ENCODE measurements around the gene NPAS3.

DNA sequence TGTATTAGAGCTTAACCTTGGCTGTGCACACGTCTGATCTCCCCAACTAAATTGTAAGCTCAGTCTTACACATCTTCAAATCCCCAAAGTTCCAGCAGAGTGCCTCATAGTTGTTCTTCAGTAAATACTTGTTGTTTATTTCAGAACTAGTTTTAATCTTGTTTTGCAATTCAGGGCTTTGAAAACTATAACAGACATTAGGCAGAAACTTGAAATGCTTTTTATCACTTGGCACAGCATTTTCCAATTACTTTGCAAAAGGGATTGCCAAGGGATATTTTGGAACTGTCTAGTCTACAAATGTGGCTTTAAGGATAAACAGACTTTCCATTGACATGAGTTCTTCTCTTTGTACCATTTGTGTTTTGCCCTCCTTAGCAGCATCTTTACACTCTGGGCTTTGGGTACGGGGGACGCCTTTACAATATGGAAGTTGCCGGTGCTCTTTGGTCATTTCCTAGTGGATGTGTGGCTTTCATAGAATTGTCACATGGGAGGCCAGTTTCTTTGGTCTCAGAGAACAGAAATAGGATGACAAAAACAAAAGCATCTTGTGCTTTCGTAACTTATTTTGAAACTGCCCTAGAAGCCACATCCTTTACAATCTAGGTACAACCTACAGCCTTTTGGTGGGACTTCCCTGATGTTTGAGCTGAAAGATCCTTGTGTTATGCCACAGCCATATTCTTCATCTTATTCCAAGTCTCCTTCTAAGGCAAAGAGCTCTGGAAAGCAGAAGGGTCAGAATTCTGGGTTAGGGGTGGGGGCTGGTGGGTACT lies 96.9 kb downstream of the NPAS3 start:
- TF ChIP-seq POLR2A (IDR thresholded peaks at IDR 0.05; ENCODE audit: low read depth, low read length) (no peak), POLR2AphosphoS5 (IDR thresholded peaks at IDR 0.05; ENCODE audit: insufficient read depth, low read depth, low read length) (no peak), EZH2 (IDR thresholded peaks at IDR 0.05; ENCODE audit: borderline replicate concordance, low read depth, low read length, severe bottlenecking) (no peak), FOS (IDR thresholded peaks at IDR 0.05; ENCODE audit: borderline replicate concordance, insufficient read depth, low read length) (no peak), MYC (IDR thresholded peaks at IDR 0.05; ENCODE audit: low read depth, low read length) (no peak), GATA2 (IDR thresholded peaks at IDR 0.05; ENCODE audit: insufficient read depth, insufficient read length, low read depth, low read length) (no peak)
- TF ChIP-seq, protein P1, sequence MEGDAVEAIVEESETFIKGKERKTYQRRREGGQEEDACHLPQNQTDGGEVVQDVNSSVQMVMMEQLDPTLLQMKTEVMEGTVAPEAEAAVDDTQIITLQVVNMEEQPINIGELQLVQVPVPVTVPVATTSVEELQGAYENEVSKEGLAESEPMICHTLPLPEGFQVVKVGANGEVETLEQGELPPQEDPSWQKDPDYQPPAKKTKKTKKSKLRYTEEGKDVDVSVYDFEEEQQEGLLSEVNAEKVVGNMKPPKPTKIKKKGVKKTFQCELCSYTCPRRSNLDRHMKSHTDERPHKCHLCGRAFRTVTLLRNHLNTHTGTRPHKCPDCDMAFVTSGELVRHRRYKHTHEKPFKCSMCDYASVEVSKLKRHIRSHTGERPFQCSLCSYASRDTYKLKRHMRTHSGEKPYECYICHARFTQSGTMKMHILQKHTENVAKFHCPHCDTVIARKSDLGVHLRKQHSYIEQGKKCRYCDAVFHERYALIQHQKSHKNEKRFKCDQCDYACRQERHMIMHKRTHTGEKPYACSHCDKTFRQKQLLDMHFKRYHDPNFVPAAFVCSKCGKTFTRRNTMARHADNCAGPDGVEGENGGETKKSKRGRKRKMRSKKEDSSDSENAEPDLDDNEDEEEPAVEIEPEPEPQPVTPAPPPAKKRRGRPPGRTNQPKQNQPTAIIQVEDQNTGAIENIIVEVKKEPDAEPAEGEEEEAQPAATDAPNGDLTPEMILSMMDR (IDR thresholded peaks at IDR 0.05; ENCODE audit: extremely low read depth in 1 of 2, insufficient read depth in 1 of 2, low read depth in 1 of 2, low read length in 2 of 2): no peak
- TF ChIP-seq, protein P2, sequence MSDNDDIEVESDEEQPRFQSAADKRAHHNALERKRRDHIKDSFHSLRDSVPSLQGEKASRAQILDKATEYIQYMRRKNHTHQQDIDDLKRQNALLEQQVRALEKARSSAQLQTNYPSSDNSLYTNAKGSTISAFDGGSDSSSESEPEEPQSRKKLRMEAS (IDR thresholded peaks at IDR 0.05; ENCODE audit: insufficient read depth, insufficient read length): no peak

All from endothelial cell of umbilical vein (primary cell).